ENCODE results near the gene ACTRT2. TPM values are rescaled to one million over a fixed set of nuclear protein-coding genes. Genes with fewer than 3 reads are reported as not detected.

Gene ACTRT2
- total and polyA plus RNA-seq, 11 donors = not detected

GRCh38 chr1:3014443-3015268 is 6.6 kb upstream of the ACTRT2 start:
- H3K27ac ChIP-seq = no peak overlapping the region
- no peaks in the 10 kb centered on the region for H3K36me3 ChIP-seq
- H3K4me3 ChIP-seq = no peak overlapping the region
- TF ChIP-seq POLR2A (IDR thresholded peaks at IDR 0.05) (no peak), CTCF (IDR thresholded peaks at IDR 0.05) (no peak)
- peaks cover 0 to 43% (median 6%) of the 10 kb centered on the region in 9 donors for H3K27me3 ChIP-seq
- DNase-seq (peak in 1 of 5 donors; percentile 16), ATAC-seq (no peak)
- peaks cover 0 to 7% (median 0%) of the 10 kb centered on the region in 12 donors for H3K4me1 ChIP-seq
- WGBS, 4 donors = 64 to 75% (median 72%) methylated on average over 24 to 26 of the region's 26 CpGs
- no peaks in the 10 kb centered on the region for H3K9me3 ChIP-seq
- intact Hi-C loops (cut with DNase I) = loop anchor here in 7 of 10 donors (5.0 to 10.0 kb wide), 4 partner anchors 268 to 408 kb away; no protein-coding TSS in a partner anchor

GRCh38 chr1:3015269-3015635 is 6.0 kb upstream of the ACTRT2 start:
- TF ChIP-seq CTCF (IDR thresholded peaks at IDR 0.05) = no peak
- TF ChIP-seq POLR2A (IDR thresholded peaks at IDR 0.05) = no peak
- WGBS, 4 donors = 82 to 89% (median 85%) methylated on average over 5 to 10 of the region's 10 CpGs
- ATAC-seq (no peak), DNase-seq (peak in 1 of 5 donors; percentile 6)
- Histone ChIP-seq H3K9me3 (no peaks in the 10 kb centered on the region), H3K27me3 (peaks cover 0 to 43% (median 6%) of the 10 kb centered on the region in 9 donors), H3K4me1 (peaks cover 0 to 7% (median 0%) of the 10 kb centered on the region in 12 donors), H3K36me3 (no peaks in the 10 kb centered on the region), H3K4me3 (no peak overlapping the region), H3K27ac (no peak overlapping the region)
- intact Hi-C loops (cut with DNase I) = loop anchor here in 3 of 10 donors (10.0 kb wide), 1 partner anchor 270 kb away; no protein-coding TSS in a partner anchor

GRCh38 chr1:3015744-3016143 is 5.5 kb upstream of the ACTRT2 start:
- intact Hi-C loops (cut with DNase I) = loop anchor here in 3 of 10 donors (10.0 kb wide), 1 partner anchor 269 kb away; no protein-coding TSS in a partner anchor
- Histone ChIP-seq H3K27me3 (peaks cover 0 to 43% (median 6%) of the 10 kb centered on the region in 9 donors), H3K4me3 (no peak overlapping the region), H3K9me3 (no peaks in the 10 kb centered on the region), H3K36me3 (no peaks in the 10 kb centered on the region), H3K27ac (no peak overlapping the region), H3K4me1 (peaks cover 0 to 7% (median 0%) of the 10 kb centered on the region in 12 donors)
- WGBS, 4 donors = 71 to 86% (median 81%) methylated on average over 1 to 5 of the region's 5 CpGs
- ATAC-seq = no peak
- TF ChIP-seq CTCF (IDR thresholded peaks at IDR 0.05) (no peak), POLR2A (IDR thresholded peaks at IDR 0.05) (no peak)
- DNase-seq = no peak
